Activated CD4-positive, alpha-beta T cell treated with anti-CD3 and anti-CD28 coated beads, Interleukin-2, amount 50 U/mL, for 48 hours (primary cell): ENCODE results near the gene KCNK17.
A peak's percentile ranks its signal among the peaks of the same experiment; 100 is the strongest.
"Not testable (repeated sequence)": the region's sequence is repeated elsewhere in the genome, so short reads cannot be mapped to it uniquely, and the experiment has no call there.

Experiments used
- DNase-seq, 2 experiments: peaks; one replicate each; pipeline ENCODE4 v3.0.0-alpha.2; 2020

Gene KCNK17

DNA sequence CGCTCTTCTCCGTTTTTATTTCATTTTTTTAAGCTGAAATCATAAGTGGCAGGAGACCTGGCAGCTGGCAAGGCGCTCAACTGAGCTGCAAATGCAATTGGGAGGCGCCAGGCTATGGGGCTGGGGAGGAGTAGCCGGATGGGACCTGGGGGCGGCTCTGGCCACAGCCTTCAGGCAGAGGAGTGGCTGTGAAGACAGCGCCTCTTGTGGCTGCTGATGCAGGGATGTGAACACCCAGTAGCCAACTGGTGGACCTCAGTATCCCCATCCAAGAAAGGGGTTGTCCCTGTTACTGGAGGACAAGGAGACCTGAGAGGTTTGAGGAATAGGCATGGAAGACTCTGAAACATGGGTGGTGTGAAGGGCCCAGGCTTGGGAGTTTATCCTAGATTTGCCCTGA, 12.6 kb downstream of the KCNK17 start:
- DNase-seq = no peak

GRCh38 chr6:39300739-39301138, 13.5 kb downstream of the KCNK17 start:
- no peak for DNase-seq

GRCh38 chr6:39298061-39298460, 16.2 kb downstream of the KCNK17 start:
- DNase-seq = no peak

- DNase-seq = no peak
Measured at GRCh38 chr6:39296745-39297640, 17.2 kb downstream of the KCNK17 start.

- DNase-seq = no peak
Measured at GRCh38 chr6:39295611-39296011, 18.6 kb downstream of the KCNK17 start.

GRCh38 chr6:39294899-39295298, 19.3 kb downstream of the KCNK17 start:
- DNase-seq = no peak

- DNase-seq = no peak
Measured at GRCh38 chr6:39294133-39294532, 20.1 kb downstream of the KCNK17 start.

GRCh38 chr6:39292637-39293036, 21.6 kb downstream of the KCNK17 start:
- DNase-seq = no peak

DNA sequence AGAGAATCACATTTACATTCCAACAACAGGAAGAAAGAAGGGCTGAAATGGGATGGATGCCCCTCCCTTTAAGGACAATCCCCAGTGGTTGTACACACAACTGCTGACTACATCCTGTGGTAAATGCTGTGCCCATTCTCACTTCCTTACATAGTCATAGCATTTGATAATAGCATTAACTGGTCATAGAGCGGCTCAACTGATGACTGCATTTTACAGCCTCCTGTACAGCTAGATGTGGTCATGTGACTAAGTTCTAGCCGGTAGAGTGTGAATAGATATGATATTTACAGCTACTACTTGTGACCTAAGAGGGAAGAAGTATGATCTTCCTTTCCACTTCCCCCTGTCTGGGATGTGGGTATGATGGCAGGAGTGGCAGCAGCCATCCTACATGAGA, 24.7 kb downstream of the KCNK17 start:
- DNase-seq = no peak

DNA sequence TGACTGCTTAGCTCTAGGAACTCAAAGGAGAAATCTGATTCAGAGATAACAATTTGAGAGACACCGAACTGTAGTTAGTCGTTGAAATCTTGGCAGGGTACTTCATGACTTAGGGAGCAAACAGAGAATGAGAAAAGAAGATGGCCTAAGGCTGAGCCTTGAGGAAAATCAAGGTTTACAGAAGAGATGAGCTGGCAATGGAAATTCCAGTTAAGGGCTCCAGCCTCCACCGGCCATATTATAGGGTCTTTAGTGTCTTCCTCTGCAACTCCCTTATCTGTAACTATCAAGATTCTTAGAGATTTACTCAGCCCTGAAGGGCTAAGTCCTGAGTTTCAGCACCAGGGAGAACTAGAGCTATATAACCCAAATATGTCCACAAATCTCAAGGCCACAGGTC, 26.6 kb downstream of the KCNK17 start:
- no peak for DNase-seq

GRCh38 chr6:39286596-39286995, 27.6 kb downstream of the KCNK17 start:
- DNase-seq = not testable (repeated sequence)

DNA sequence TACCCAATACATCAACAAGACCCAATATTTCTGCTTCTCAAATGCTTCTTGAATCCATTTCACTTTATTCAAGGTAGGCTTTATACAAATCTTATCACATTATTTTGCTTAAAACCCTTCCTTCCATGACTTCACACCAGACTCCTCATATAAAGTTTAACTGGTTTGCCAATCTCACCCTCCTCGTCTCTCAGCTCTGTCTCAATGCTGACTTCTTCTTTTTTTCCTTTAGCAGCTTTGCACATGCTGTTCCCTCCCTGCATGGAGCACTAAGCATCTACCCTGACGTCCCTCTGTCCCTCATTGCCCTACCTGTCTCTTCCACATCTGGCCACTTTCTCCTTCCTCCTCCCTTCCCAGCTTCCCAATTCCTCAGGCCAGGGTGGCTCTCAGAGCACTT, 31.4 kb downstream of the KCNK17 start:
- DNase-seq = no peak

GRCh38 chr6:39281312-39281980, 32.8 kb downstream of the KCNK17 start:
- no peak for DNase-seq

- DNase-seq = no peak
Measured at GRCh38 chr6:39280247-39280731, 33.9 kb downstream of the KCNK17 start.

GRCh38 chr6:39279539-39279938, 34.7 kb downstream of the KCNK17 start:
- no peak for DNase-seq

GRCh38 chr6:39276379-39276995, 37.7 kb downstream of the KCNK17 start:
- DNase-seq = no peak

GRCh38 chr6:39274903-39275302, 39.3 kb downstream of the KCNK17 start:
- no peak for DNase-seq

DNA sequence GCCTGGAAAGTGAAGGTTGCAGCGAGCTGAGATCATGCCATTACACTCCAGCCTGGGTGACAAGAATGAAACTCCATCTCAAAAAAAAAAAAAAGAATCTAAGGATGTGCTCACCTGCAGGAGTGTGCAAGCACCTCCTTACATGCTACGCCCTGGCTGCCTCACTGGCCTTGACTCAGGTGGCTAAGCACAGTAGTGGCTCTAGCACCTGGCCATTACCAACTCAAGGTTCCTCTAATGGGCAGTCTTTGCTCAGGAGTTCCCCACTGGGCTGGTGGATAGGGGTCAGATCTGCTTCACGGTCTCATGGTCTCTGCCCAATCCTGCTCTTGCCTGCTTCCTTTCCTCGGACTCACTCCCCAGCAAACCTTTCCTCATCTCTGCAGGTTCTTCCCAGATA, 39.7 kb downstream of the KCNK17 start:
- DNase-seq = no peak

GRCh38 chr6:39273406-39273821, 40.8 kb downstream of the KCNK17 start:
- DNase-seq = no peak

- DNase-seq = no peak
Measured at GRCh38 chr6:39269961-39270360, 44.3 kb downstream of the KCNK17 start.

- no peak for DNase-seq
Measured at GRCh38 chr6:39268721-39269120, 45.5 kb downstream of the KCNK17 start.

- DNase-seq = no peak
Measured at GRCh38 chr6:39268171-39268570, 46.0 kb downstream of the KCNK17 start.

- peak; percentile 5 to 14 for DNase-seq
Measured at GRCh38 chr6:39266782-39267355, 47.4 kb downstream of the KCNK17 start.
